OCI-LY1 (cell line): Measurements from ENCODE around the gene ZBTB21.
"Not testable (repeated sequence)": the region's sequence is repeated elsewhere in the genome, so short reads cannot be mapped to it uniquely, and the experiment has no call there.

ENCODE experiments used
- H2AFZ ChIP-seq: fragments of 200-600 bp; sonication (generic), shearing (Covaris generic); 2 replicates; pipeline ENCODE4 v1.6.0; 2014; ENCODE audit warnings: antibody characterized with exemption, mild to moderate bottlenecking, low read length
- H3F3A ChIP-seq: fragments of 200-600 bp; sonication (generic), shearing (Covaris generic); 2 replicates; pipeline ENCODE4 v1.6.0; 2014; ENCODE audit warnings: mild to moderate bottlenecking, antibody characterized with exemption, low read length, moderate library complexity; ENCODE audit not compliant: insufficient read depth
- H3K27ac ChIP-seq: fragments of 200-600 bp; sonication (generic); 2 replicates; pipeline ENCODE4 v1.5.1; 2014; ENCODE audit warnings: low read length, mixed run types, mild to moderate bottlenecking, low read depth; ENCODE audit not compliant: poor library complexity, severe bottlenecking
- H3K27me3 ChIP-seq: fragments of 200-600 bp; sonication (generic); 2 replicates; pipeline ENCODE4 v1.6.0; 2014; ENCODE audit warnings: antibody characterized with exemption, mild to moderate bottlenecking, low read length, moderate library complexity; ENCODE audit not compliant: insufficient read depth
- H3K36me3 ChIP-seq: fragments of 200-600 bp; sonication (generic); 2 replicates; pipeline ENCODE4 v1.6.1; 2014; ENCODE audit warnings: mild to moderate bottlenecking, antibody characterized with exemption, low read length, moderate library complexity, mixed read lengths; ENCODE audit not compliant: insufficient read depth
- H3K4me1 ChIP-seq: fragments of 200-600 bp; sonication (generic); 2 replicates; pipeline ENCODE4 v1.5.1; 2014; ENCODE audit warnings: mild to moderate bottlenecking, low read length, moderate library complexity; ENCODE audit not compliant: insufficient read depth, severe bottlenecking
- H3K4me2 ChIP-seq: fragments of 200-600 bp; sonication (generic), shearing (Covaris generic); 2 replicates; pipeline ENCODE4 v1.6.1; 2014; ENCODE audit warnings: low read length
- H3K4me3 ChIP-seq: fragments of 200-600 bp; sonication (generic); 2 replicates; pipeline ENCODE4 v1.5.1; 2014; ENCODE audit warnings: low read length, low read depth, mild to moderate bottlenecking, mixed read lengths; ENCODE audit not compliant: poor library complexity, severe bottlenecking
- H3K79me2 ChIP-seq: fragments of 200-600 bp; shearing (Covaris generic); 2 replicates; pipeline ENCODE4 v1.6.1; 2016; ENCODE audit warnings: mixed run types, low read length, mixed read lengths; ENCODE audit not compliant: insufficient read depth
- H3K9ac ChIP-seq: fragments of 200-600 bp; sonication (generic), shearing (Covaris generic); 2 replicates; pipeline ENCODE4 v1.6.1; 2014; ENCODE audit warnings: mild to moderate bottlenecking, low read length, mixed read lengths
- H3K9me2 ChIP-seq: fragments of 200-600 bp; sonication (generic), shearing (Covaris generic); 2 replicates; pipeline ENCODE4 v1.6.1; 2014; ENCODE audit warnings: low read depth, mild to moderate bottlenecking, low read length, mixed read lengths
- H3K9me3 ChIP-seq: fragments of 200-600 bp; shearing (Covaris generic); 2 replicates; pipeline ENCODE4 v1.6.1; 2014; ENCODE audit warnings: low read length, mixed read lengths
- H4K20me1 ChIP-seq: fragments of 200-600 bp; sonication (generic), shearing (Covaris generic); 2 replicates; pipeline ENCODE4 v1.6.0; 2016; ENCODE audit warnings: mild to moderate bottlenecking, low read length; ENCODE audit not compliant: insufficient read depth
- EZH2 ChIP-seq: fragments of 200-600 bp; sonication (generic), shearing (Covaris generic); IDR thresholded peaks from 2 replicates; pipeline ENCODE4 v1.8.0; 2017; ENCODE audit warnings: borderline replicate concordance, mixed run types, mild to moderate bottlenecking, antibody characterized with exemption, low read length, moderate library complexity, mixed read lengths
- TF ChIP-seq, protein P1 (sequence below): fragments of 200-600 bp; sonication (generic), shearing (Covaris generic); IDR thresholded peaks from 2 replicates; pipeline ENCODE4 v1.5.1; 2017; ENCODE audit warnings: mild to moderate bottlenecking, antibody characterized with exemption, low read length, moderate library complexity, mixed read lengths

ZBTB21 gene

DNA sequence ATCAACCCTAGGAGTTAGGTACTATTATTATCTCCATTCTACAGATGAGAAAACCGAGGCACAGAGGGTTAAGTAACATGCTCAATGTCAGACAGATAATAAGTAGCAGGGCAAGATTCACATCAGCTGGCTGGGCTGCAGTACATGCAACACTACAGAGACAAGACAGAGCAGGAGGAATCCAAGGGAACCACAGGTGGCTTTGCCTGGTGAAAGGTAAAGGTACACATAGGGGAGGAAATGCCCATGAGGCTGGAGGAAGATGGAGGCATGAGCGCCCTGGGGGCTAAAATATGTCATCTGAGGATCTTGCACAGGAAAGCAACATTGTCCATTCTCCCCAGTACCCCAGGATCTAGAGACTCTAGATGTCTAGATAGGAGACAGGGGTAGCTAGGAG, 8.4 kb downstream of the ZBTB21 start:
- TF ChIP-seq EZH2: no peak
- TF ChIP-seq, protein P1, sequence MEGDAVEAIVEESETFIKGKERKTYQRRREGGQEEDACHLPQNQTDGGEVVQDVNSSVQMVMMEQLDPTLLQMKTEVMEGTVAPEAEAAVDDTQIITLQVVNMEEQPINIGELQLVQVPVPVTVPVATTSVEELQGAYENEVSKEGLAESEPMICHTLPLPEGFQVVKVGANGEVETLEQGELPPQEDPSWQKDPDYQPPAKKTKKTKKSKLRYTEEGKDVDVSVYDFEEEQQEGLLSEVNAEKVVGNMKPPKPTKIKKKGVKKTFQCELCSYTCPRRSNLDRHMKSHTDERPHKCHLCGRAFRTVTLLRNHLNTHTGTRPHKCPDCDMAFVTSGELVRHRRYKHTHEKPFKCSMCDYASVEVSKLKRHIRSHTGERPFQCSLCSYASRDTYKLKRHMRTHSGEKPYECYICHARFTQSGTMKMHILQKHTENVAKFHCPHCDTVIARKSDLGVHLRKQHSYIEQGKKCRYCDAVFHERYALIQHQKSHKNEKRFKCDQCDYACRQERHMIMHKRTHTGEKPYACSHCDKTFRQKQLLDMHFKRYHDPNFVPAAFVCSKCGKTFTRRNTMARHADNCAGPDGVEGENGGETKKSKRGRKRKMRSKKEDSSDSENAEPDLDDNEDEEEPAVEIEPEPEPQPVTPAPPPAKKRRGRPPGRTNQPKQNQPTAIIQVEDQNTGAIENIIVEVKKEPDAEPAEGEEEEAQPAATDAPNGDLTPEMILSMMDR: no peak
- Histone ChIP-seq H4K20me1 (no peaks in the 10 kb centered on the region), H3K27me3 (no peaks in the 10 kb centered on the region), H3K4me3 (no peak overlapping the region), H3K4me1 (no peaks in the 10 kb centered on the region), H3K27ac (no peak overlapping the region), H3K4me2 (no peak overlapping the region), H3K9ac (no peak overlapping the region), H3K9me3 (no peaks in the 10 kb centered on the region), H2AFZ (no peak overlapping the region), H3K9me2 (no peaks in the 10 kb centered on the region), H3F3A (no peaks in the 10 kb centered on the region), H3K36me3 (peaks cover 44% of the 10 kb centered on the region), H3K79me2 (no peaks in the 10 kb centered on the region)

DNA sequence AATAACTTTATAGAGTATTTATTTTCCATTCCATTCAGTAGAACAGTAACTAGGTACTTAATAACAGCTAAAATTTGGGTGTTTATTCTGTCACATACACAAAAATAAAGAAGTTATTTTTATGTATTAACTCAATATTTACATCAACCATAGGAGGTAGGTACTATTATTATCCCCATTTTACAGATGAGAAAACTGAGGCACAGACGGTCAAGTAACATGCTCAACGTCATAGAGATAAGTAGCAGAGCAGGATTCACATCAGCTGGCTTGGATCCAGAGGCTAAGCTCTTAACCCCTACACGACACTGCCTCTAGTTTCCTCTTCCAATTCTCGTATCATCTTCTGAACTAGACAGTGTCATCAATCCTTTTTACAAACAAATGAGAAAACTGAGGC, 9.3 kb downstream of the ZBTB21 start:
- Histone ChIP-seq H3K27me3 (no peaks in the 10 kb centered on the region), H3K27ac (no peak overlapping the region), H2AFZ (no peak overlapping the region), H3K9ac (no peak overlapping the region), H3K9me3 (no peaks in the 10 kb centered on the region), H3K4me3 (no peak overlapping the region), H3F3A (no peaks in the 10 kb centered on the region), H3K4me1 (no peaks in the 10 kb centered on the region), H3K4me2 (no peak overlapping the region), H4K20me1 (no peaks in the 10 kb centered on the region), H3K9me2 (no peaks in the 10 kb centered on the region), H3K36me3 (peaks cover 48% of the 10 kb centered on the region), H3K79me2 (no peaks in the 10 kb centered on the region)
- TF ChIP-seq EZH2: no peak
- TF ChIP-seq, protein P1: no peak

DNA sequence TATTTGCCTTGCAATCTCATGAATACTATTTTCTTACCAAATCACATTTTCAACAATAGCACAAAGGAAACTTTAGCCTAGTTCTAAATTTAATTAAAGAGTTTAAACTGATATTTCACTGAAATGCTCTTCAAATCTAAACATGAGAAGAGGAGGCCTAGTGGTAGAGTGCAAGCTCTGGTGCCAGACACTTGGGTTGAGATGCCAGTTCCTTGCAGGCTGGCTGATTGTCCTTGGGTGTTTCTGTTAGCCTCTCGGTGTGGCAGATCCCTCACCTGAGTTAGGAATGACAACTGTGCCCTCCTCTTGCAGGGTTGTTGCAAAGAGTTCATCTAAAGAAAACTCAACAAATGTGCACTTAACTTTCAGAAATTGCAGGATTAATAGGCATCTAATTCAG, 12.5 kb downstream of the ZBTB21 start:
- Histone ChIP-seq H3K4me3 (no peak overlapping the region), H3K27me3 (no peaks in the 10 kb centered on the region), H3K79me2 (no peaks in the 10 kb centered on the region), H3F3A (no peaks in the 10 kb centered on the region), H3K9ac (no peak overlapping the region), H3K4me1 (no peaks in the 10 kb centered on the region), H3K9me2 (no peaks in the 10 kb centered on the region), H4K20me1 (no peaks in the 10 kb centered on the region), H2AFZ (no peak overlapping the region), H3K27ac (no peak overlapping the region), H3K9me3 (0 out of 2 replicates have a peak, but pooled peaks cover 2% of the 10 kb centered on the region), H3K4me2 (no peak overlapping the region), H3K36me3 (peaks cover 69% of the 10 kb centered on the region)
- no peak for TF ChIP-seq EZH2

DNA sequence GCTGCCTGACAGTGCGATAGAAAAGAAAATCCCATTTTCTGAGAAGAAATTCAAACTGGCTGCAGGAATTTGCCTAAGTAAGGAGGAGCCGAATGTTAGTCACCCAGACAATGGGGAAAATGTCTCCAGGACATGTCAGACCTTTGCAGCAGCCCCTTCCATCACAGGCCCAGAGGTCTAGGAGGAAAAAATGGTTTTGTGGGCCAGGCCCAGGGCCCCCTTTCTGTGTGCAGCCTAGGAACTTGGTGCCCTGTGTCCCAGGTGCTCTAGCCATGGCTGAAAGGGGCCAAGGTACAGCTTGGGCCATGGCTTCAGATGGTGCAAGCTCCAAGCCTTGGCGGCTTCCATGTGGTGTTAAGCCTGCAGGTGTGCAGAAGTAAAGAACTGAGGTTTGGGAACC, 14.6 kb downstream of the ZBTB21 start:
- Histone ChIP-seq H3K4me3 (no peak overlapping the region), H3K9me2 (no peaks in the 10 kb centered on the region), H4K20me1 (no peaks in the 10 kb centered on the region), H3K9ac (no peak overlapping the region), H2AFZ (no peak overlapping the region), H3K4me1 (no peaks in the 10 kb centered on the region), H3K4me2 (no peak overlapping the region), H3K36me3 (peaks cover 74% of the 10 kb centered on the region), H3K27ac (no peak overlapping the region), H3K27me3 (no peaks in the 10 kb centered on the region), H3F3A (no peaks in the 10 kb centered on the region), H3K79me2 (no peaks in the 10 kb centered on the region), H3K9me3 (0 out of 2 replicates have a peak, but pooled peaks cover 2% of the 10 kb centered on the region)
- no peak for TF ChIP-seq EZH2
- TF ChIP-seq, protein P1: no peak

DNA sequence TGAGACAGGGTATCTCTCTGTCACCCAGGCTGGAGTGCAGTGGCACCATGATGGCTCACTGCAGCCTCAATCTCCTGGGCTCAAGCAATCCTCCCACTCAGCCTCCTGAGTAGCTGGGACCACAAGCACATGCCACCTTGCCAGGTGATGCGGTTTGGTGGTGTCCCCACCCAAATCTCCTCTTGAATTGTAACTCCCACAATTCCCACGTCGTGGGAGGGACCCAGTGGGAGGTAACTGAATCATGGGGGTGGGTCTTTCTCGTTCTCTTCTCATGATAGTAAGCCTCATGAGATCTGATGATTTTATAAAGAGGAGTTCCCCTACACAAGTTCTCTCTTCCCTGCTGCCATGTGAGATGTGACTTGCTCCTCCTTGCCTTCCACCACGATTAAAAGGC, 15.5 kb downstream of the ZBTB21 start:
- H3K9ac ChIP-seq, H2AFZ ChIP-seq, H4K20me1 ChIP-seq, H3K9me3 ChIP-seq, H3K79me2 ChIP-seq, H3K4me1 ChIP-seq, H3K4me3 ChIP-seq, H3K27ac ChIP-seq, H3F3A ChIP-seq, H3K27me3 ChIP-seq, H3K9me2 ChIP-seq, H3K4me2 ChIP-seq: not testable (repeated sequence)
- peaks cover 68% of the 10 kb centered on the region for H3K36me3 ChIP-seq
